GM18870 (cell line): ENCODE measurements around the gene SHTN1.

Experiments used
- ATAC-seq: cut with Tn5 transposase; IDR thresholded peaks from one replicate; pipeline ENCODE4 v1.9.1; 2021; ENCODE audit warnings: moderate library complexity; ENCODE audit not compliant: unreplicated experiment

SHTN1 gene

DNA sequence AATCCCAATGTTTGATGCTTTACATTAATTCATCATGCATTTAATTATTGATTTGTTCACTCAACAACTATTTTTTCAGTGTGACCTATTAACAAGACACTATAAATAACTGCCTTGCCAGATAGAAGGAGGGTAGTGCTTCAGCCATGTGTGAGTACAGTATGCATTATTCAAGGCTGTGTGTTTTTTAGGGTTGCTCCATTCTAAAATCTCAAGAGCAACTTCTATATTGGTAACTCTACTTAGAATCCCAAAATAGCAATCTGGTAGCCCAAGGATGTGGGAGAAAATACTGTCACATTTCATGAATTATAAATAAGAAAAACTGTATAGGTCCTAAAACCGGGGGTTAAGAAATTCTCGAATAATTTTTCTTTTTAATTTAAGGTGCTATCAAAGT, 85.8 kb downstream of the SHTN1 start:
- ATAC-seq, result no peak

DNA sequence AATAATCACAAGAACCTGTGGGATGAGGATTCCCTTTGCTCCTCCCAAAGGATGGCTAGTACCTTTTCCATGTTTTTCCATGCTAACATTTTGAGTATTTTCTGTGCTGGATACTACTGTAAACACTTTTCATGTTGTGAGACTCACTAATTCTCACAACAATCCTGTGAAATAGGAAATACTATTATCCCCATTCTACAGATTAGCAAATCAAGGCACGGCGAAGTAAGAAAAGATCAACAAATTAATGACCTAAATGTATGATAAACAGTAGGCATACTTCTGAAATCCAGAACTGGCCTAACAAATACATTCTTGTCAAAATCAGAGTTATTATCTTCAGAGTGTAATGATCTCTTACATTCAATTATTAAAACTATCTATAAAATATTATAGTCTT, 86.4 kb downstream of the SHTN1 start:
- no peak for ATAC-seq

DNA sequence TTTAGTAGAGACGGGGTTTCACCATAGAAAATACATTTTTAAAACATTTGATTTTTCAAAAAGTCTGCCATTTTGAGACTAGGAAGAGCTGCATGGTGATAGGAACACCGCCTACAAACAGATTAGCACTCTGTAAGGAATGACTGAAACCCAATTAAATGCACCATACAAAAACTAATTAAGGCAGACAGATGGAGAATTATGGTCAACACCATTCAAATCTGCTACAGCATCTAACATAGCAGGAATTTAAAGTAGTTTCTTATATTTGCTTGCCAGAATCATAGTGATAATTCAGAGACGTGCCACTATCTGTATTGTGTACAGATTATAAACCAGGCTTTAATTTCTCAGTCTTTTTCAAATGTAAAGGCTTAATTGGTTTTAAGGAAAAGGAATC, 87.5 kb downstream of the SHTN1 start:
- ATAC-seq, result no peak

DNA sequence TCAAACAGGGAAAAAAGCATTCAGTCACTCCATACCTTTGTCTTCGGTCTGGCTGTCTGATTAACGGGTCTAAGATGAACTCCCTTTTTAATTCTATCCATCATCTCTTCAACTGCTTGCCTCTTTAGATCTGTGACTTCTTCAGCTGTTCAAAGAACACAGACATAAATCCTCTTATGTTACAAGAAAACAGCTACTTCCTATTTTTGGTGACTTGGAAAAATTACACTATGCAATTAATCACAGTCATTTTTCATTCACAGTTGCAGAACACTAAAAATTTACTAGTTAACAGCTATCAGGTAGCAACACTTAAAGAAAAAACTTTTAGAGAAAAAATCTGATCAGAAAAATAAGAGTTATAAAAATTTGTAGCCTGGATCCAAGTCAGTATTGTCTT, 89.6 kb downstream of the SHTN1 start:
- no peak for ATAC-seq

DNA sequence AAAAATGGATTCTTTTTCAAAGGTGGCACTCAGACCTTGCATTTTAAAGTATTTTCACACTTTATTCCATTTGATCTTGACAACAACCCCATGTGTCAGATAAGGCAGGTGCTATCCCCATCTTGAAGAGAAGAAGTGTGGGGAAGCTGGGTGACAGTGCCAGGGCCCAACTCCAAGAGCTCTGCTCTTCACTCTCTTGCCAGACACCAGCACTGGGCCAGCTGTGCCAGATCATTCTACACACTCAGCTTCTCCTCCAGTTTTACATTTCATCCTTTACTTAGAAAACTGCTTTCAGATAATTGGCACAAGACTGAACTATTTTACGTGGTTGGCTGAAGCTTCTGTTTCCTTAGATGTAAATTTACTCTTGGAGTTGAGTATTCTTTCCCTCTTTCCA, 91.3 kb downstream of the SHTN1 start:
- ATAC-seq, result no peak

DNA sequence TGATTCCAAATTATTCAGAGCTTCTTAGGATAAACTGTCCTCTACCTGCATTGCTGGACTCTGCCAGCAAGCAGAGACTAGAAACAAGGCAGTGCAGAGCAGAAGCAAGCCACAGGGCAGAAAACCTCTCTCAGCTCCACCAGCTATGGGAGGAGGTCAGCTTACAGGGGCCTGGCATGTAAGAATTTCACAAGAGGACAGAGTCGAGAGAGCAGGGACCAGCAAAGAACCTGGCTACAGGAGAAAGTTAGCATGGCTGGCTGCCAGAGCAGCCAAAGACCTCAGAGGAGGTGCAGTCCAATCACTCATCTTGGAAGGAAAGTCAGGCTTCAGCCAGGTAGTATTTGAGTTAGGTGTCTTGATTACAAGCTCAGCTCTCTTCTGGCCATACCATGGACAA, 92.8 kb downstream of the SHTN1 start:
- ATAC-seq, result no peak

DNA sequence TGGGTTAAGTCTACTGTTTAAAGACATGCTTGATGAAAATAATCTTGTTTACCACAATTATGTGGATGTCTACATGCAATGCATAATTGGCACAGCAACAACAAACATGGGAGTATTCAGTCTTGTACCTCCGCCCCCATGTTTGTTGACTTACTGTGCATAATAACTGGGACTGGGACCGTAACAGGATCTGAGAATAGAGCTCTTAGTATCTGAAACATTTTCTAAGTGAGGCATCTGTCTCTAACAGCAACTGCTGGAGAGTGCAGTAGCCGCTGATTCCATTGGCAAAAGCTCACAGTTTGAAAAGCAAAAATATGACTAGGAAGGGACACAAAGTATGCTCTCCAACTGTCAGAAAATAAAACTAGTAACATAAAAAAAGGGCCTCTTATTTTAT, 94.1 kb downstream of the SHTN1 start:
- ATAC-seq, result no peak

DNA sequence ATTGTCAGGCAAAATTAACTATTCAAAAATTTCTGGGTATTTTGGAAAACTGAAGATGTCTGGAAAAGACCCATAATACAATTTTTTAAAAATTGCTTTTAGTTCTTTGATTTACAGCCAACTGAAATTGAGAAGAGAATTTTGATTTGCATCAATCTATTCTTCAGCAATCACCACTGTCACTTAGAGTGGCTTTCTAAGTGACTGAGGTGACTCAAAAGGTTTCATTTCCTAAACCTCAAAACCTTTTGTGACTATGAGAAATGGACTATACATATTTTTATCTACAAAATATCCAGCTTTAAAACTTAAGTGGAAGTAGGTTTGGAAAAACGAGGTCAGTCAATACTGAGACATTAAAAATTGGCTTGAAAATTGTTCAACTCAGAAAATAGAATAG, 95.7 kb downstream of the SHTN1 start:
- ATAC-seq, result no peak

DNA sequence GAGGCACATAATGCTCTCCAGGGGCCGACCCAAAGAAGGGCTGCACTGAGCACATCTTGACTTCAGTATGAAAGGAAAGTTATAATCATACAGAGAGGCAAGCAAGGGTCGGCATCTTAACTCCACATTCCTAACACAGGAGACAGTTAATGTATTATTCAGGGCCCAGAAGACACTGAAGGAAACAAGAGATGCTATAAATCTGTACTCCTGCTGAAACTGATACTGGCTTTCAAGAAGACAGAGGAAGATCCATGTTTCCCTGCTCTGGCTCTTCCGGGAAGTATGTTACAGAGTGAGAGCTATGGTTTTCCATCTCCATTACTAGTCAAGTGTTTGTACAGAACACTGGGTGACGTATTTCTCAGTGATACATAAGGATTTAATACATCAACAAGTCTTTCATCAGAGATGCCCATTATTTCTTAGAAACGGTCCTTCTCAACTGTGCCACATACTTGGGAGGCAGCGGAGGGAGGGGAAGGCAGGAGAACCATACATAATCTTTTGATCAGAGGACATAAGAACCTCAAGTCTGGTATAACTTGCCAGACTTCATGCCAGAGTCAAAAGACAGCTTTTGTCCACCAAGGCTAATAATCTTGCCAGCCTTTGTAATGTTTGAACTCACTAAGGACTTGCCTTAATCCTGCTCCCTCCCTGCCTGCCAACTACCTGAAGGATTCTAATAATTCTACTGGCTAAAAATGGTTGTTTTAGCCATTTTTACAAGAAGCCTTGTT, 97.6 kb downstream of the SHTN1 start:
- ATAC-seq, result no peak

DNA sequence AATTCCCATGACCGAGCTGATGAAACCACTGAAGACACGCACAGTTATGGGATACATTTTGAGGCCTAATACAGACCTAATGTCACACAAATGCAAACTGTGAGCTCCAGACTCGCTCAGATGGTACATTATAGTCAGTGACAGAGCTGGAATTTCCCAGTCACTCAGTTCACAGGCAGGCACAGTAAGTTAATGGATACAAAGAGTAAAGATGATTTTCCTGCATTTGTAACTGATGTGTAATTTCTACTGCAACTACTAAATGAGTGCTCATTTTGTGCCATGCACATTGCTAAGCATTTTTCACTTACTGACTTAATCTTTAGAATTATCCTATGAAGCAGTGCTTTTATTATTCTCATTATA, 99.2 kb downstream of the SHTN1 start:
- ATAC-seq, result no peak

DNA sequence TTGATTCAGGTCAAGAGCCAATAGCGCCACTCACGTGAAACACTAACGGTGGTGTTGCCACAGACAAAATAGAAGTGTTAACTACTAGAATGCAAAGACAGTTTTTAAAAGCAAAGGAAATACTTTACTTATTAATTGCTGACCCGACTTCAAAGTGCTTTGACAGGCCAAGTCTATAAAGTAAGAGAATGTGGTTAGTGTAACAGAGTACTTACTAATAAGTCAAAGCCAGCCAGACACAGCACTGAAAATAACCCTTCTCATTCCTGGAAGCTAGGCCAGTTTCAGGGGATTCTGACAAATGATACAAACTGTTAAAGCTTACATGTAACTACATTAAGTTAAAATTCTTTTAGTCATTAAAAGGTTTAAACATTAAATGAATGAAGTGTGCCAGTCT, 105.4 kb downstream of the SHTN1 start:
- no peak for ATAC-seq

DNA sequence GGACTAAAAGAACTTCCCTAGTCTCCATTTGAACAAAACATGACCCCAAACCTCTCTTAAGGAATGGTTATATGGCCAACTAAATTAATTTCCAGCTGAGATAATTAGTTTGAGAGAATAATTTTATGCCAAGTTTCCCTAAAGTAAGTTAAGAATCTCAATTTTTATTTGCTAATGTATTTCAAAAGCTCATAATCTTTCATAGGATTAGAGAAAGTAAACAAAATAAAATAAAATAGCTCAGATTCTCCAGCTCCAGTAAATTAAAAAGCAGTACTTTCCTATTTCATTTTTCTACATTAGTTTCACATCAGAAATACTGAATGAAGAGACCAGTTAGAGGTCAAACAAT, 111.3 kb downstream of the SHTN1 start:
- no peak for ATAC-seq

DNA sequence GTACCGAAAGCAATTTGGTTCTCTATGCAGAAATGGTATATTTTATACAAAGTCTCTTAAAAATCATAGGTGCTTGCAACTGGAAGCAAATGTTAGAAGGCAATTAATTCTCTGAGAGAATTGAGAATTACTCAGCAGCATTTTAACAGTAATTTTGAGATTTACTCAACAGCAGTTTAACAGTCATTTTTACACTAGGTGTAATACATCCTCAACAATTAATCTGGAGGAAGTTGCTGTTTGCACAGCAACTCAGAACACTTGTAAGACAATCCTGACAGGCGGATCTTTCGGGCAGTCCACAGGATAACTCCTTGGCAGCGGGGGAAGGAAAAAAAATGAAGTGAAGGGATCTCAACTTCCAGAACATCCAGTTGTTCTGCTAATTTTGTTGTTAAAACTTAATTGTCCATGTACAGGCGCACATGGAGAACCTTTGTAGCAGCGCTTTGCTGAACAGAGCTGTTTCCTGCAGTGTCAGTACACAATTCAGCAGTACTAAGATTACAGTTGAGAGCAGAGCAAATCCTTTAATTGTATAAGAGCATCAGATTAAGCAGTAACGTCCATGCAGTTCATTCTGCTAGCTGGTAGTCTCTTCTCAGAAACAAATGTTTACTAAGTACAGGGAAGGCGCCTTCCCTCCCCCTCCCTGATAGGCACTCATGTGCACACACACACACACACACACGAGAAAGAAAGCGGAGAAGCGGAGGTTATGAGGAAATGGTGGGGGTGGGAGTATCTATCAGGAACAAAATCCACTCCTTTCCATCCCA, 111.9 kb downstream of the SHTN1 start:
- no peak for ATAC-seq

DNA sequence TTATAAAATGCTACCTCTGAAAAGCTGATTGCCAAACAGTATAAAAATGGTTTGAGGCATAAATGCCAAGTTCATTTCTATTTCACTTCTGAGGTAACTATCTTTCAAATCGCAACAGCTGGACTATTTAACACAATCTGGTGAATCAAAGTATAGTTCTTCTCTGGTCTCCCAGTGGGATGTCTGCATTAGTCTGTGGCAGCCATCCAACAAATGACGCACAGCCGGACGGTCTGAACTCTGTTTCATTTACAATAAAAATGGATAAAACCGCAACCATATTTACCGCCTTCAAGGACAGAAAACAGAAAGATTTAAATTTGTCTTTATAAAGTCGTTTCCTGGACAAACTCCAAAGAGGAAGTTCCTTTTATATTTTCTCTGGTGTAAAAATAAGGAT, 113.8 kb downstream of the SHTN1 start:
- no peak for ATAC-seq

DNA sequence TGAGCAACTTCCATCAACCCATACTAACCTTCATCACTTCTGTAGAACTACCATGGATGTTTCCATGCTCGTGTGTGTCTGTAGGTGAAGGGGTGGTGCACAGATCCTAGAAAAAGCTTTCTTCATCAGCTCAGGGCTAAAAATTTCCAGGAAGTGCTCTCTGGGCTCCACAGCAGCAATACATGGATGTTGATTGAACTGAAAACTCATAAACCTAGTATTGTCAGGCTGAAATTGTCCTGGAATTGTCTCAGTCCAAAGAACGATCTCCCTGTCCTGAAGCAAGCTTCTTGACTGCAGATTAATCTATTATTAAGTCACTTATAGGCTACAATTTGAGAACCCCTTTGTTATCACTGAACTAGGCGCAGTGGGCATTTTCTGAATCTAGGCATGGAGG, 115.9 kb downstream of the SHTN1 start:
- no peak for ATAC-seq

DNA sequence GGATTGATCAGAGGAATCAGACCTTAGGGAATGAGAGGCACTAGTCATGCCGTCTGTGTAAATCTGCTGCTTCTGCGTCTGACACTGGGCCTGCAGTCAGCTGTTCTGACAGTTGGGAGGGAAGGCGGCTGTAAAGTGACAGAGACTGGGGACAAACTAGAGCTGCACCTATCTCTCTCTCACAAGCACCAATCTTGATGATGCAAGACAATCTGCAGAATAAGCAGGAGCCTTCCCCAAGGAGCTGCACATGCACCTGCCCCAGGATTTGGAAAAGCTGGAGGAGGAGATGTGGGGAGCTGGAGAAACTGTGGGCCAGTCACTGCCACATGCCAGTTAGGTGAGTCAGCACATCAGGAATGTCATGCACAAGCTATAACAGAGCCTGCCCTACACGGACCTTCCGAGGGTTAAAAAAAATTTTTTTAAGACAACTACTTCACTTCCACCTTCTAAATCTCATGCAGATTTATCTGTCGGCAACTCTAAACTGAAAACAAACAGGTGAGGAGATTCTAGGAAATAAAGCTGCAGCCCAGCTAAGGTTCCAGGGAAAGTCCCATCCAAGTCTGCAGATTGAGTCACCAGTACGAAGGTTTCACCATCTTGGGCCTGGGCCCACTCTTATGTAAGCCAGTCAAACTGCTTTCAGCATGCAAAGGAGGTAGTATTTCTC, 116.5 kb downstream of the SHTN1 start:
- no peak for ATAC-seq

DNA sequence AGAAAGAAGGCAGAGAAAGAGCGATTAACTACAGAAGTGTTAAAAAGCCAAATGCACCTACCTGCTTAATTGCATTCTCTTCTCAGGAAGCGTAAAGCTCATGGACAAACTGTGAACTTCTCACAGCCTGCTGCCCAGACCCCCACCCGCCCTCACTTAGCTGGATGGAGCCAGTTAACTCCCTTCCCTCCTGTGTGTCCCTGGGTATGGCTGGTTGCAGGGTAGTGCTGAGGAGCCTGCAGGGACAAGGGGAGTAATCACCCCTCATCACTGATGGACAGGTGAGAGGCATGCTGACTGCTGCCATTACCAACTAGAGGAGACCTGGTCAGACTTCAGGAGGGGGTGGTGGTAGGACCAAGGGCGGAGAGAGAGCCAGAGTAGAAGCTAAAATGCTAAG, 118.2 kb downstream of the SHTN1 start:
- ATAC-seq, result no peak

DNA sequence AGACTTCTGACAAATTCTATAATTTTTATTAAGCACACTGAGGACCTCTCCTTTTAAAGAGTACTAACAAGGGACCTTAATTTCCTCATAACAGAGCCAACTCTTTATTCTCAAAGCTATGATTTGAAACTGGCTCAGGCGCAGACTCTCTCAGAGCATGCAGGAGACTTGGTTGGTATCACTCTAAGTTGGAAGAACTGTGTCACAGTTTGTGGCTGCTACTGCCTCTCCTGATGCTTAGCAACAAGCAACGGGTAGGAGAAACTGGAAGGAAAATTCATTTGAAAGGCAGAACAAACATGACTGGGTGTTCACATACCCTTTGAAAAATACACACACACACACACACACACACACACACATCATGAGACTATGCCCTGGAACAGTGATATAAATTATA, 122.3 kb downstream of the SHTN1 start:
- ATAC-seq, result no peak

DNA sequence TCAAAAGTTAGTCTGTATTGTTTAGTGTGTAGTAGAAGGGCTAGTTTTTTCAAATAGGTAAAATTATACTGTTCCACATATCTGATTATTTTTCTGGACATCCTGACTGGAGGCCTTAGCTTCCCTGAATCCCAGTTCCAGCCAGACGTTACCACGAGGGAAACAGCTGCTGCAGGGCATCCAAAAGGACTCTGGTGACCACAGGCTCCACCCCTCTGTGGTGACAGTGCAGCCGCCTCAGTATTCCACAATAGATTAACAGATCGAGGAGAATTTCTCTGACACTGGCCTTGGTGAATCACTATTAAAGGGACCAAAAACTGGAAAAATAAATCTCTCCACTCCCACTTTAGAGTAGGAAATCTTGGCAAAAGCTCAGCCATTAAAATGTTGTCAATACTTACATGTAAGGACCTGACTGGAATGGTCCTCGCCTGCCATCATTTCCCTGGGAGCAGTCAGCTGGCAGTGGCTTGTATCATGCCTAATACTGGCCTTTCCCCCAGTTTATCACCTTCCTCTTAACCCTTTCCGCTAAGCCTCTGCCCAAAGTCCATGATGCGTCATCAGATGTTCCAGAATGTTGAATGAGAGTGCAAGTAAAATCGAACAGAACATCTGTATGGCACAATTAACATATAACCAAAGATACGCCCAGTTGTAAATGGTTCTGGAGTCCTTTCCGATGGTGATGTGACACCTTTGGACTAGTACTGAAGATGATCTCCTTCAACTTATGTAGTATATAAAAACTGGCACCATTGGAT, 124.1 kb downstream of the SHTN1 start:
- no peak for ATAC-seq

DNA sequence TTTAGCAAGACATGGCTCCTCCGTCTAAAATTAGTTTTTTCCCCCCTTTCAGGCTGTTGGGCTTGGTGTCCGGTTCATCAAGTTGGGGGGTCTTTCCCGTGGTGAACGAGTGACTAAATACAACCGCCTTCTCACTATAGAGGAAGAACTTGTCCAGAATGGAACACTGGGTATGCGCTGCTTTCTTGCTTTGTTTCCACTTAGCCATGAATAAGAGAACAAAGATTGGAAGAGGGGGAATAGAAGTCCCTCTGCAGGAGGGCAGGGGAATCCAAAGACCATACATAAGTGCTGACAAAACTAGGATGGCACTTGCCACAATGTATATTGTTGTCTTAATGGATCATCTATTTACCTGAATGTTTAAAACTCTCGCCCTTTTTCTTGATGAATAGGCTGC, 125.2 kb downstream of the SHTN1 start:
- no peak for ATAC-seq

DNA sequence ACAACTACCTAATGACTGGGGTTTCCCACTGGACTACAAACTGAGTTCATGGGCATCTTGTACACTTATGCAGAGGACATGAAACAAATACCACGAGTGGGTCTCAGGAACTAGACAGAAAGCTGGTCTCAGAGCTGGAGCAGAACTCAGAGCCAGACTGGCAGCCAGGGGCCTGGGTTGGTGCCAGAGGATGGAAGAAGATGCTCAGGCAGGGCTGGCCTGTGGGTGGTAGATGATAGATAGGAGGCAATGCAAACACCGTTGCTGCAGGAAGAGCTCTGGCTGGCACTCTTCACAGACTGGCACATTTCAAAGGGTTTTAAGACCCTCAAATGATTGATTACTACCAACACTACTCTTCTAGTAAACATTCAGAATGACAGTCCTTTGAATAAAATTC, 126.9 kb downstream of the SHTN1 start:
- no peak for ATAC-seq

DNA sequence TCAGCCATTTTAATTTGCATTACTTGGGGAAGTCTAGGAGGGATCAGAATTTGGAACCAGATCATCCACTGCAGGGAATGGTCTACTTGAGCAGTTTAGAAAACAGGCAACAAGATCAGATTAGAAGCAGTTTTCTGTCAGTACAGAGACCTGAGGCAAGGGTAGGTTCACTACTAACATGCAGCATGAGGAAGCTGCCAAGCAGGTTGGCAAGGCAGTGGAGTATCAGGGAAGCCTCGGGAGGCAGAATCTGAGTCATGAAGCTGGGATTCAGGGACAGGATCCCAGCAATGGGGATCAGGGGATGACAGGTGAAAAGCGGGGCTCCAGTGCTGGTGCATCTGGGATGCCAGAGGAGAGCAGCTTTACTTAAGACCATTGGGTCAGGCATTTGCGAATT, 127.6 kb downstream of the SHTN1 start:
- ATAC-seq, result no peak
